Vagina (tissue), 2 donors: ENCODE data around the gene AVPR2. TPM values are rescaled to one million over a fixed set of nuclear protein-coding genes. Genes with fewer than 3 reads are reported as not detected.

Experiments
- DNase-seq, 2 donors: peaks; one replicate each; pipeline ENCODE4 v3.0.0-alpha.2; 2017; ENCODE audit errors: extremely low spot score in 2 of 2
- H3K27ac ChIP-seq: fragments of 200-600 bp; sonication (generic); one replicate; pipeline ENCODE4 v1.5.1; 2019
- H3K27me3 ChIP-seq: fragments of 200-600 bp; sonication (generic); one replicate; pipeline ENCODE4 v1.5.1; 2019
- H3K36me3 ChIP-seq, 2 donors: fragments of 200-600 bp; sonication (generic); one replicate each; pipeline ENCODE4 v1.5.1; 2017 to 2019
- H3K4me1 ChIP-seq: fragments of 200-600 bp; sonication (generic); one replicate; pipeline ENCODE4 v1.5.1; 2019
- H3K4me3 ChIP-seq, 2 donors: fragments of 200-600 bp; sonication (generic); 1 replicate in 1 of 2; 2 replicates in 1 of 2; pipeline ENCODE4 v1.5.1; 2016 to 2019
- H3K9me3 ChIP-seq: fragments of 200-600 bp; sonication (generic); one replicate; pipeline ENCODE4 v1.5.1; 2019
- POLR2A ChIP-seq, 2 donors: fragments of 450-650 bp; IDR thresholded peaks; one replicate each; pipeline ENCODE4 v1.6.1; 2017; ENCODE audit warnings: antibody characterized with exemption in 2 of 2, mild to moderate bottlenecking in 2 of 2, moderate library complexity in 2 of 2
- POLR2AphosphoS5 ChIP-seq, 2 donors: sonication (generic); formaldehyde crosslinking; IDR thresholded peaks; one replicate each; pipeline ENCODE4 v1.9.0; 2017; ENCODE audit warnings: antibody characterized with exemption in 2 of 2, mild to moderate bottlenecking in 2 of 2, low read depth in 1 of 2; ENCODE audit not compliant: insufficient read depth in 1 of 2
- intact Hi-C: fragments of 100-400 bp; cut with DNase I; formaldehyde crosslinking; loops from one replicate; pipeline ENCODE4 v1.15.1; 2023
- total RNA-seq: library from RNA; depleted of rRNA; stranded (reverse); fragments of >200 nt; gene quantifications from one replicate; pipeline ENCODE4 v1.2.3, GENCODE V29; 2016
- TF ChIP-seq, protein P1 (sequence below), 3 experiments: fragments of 450-650 bp in 2 of 3; fragments of 200-600 bp in 1 of 3; sonication (generic) in 1 of 3; IDR thresholded peaks; one replicate each; pipeline ENCODE4 v1.5.1; 2017 to 2019; ENCODE audit warnings: antibody characterized with exemption in 3 of 3, mild to moderate bottlenecking in 2 of 3, moderate library complexity in 2 of 3

Gene AVPR2
- total RNA-seq, 1 donor from 2014 or later = 4.9 TPM

GRCh38 chrX:153944140-153944799 is 39.8 kb downstream of the AVPR2 start, which contains the start of gene RENBP:
TSS of gene RENBP (minus strand) at chrX:153944643. CDS start at chrX:153944610, 33 bp downstream.
- no peak for DNase-seq
- intact Hi-C loops = no loop called here
- no peaks in the 10 kb centered on the region for H3K9me3 ChIP-seq
- peak within 1 kb of the TSS in 1 of 2 donors; percentile 32 for H3K4me3 ChIP-seq
- TF ChIP-seq, protein P1, sequence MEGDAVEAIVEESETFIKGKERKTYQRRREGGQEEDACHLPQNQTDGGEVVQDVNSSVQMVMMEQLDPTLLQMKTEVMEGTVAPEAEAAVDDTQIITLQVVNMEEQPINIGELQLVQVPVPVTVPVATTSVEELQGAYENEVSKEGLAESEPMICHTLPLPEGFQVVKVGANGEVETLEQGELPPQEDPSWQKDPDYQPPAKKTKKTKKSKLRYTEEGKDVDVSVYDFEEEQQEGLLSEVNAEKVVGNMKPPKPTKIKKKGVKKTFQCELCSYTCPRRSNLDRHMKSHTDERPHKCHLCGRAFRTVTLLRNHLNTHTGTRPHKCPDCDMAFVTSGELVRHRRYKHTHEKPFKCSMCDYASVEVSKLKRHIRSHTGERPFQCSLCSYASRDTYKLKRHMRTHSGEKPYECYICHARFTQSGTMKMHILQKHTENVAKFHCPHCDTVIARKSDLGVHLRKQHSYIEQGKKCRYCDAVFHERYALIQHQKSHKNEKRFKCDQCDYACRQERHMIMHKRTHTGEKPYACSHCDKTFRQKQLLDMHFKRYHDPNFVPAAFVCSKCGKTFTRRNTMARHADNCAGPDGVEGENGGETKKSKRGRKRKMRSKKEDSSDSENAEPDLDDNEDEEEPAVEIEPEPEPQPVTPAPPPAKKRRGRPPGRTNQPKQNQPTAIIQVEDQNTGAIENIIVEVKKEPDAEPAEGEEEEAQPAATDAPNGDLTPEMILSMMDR (IDR thresholded peaks at IDR 0.05) = no peak
- TF ChIP-seq POLR2A (IDR thresholded peaks at IDR 0.05) (no peak), POLR2AphosphoS5 (IDR thresholded peaks at IDR 0.05; ENCODE audit: insufficient read depth in 1 of 2, low read depth in 1 of 2) (no peak)
- H3K4me1 ChIP-seq = no peaks in the 10 kb centered on the region
- no peaks in the 10 kb centered on the region for H3K36me3 ChIP-seq
- no peaks in the 10 kb centered on the region for H3K27me3 ChIP-seq
- H3K27ac ChIP-seq = no peak within 1 kb of the TSS

DNA sequence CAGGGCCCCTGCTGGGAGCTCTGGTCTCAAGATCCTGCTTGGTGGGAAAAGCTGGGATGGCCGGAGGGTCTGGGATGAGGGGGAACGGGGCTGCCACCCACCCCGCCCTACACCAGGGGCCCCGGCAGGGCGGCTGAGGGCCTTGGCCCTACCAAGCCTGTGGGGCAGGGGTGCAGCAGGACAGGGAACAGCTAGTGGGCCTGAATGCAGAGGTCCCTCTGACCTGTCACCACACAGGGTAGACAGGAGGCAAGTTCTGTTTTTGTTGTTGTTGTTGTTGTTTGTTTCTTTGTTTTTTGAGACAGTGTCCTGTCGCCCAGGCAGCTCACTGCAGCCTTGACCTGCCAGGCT is 40.3 kb downstream of the AVPR2 start:
- H3K27ac ChIP-seq = no peak overlapping the region
- intact Hi-C loops = no loop called here
- no peaks in the 10 kb centered on the region for H3K4me1 ChIP-seq
- no peaks in the 10 kb centered on the region for H3K27me3 ChIP-seq
- TF ChIP-seq POLR2AphosphoS5 (IDR thresholded peaks at IDR 0.05; ENCODE audit: insufficient read depth in 1 of 2, low read depth in 1 of 2) = no peak
- TF ChIP-seq POLR2A (IDR thresholded peaks at IDR 0.05) = no peak
- TF ChIP-seq, protein P1 (IDR thresholded peaks at IDR 0.05) = no peak
- H3K9me3 ChIP-seq = no peaks in the 10 kb centered on the region
- DNase-seq = no peak
- peak overlapping the region in 1 of 2 donors; percentile 32 for H3K4me3 ChIP-seq
- H3K36me3 ChIP-seq = peaks cover 0 to 5% of the 10 kb centered on the region in 2 donors

- intact Hi-C loops = no loop called here
- Histone ChIP-seq H3K27me3 (no peaks in the 10 kb centered on the region), H3K27ac (no peak overlapping the region), H3K4me1 (no peaks in the 10 kb centered on the region), H3K4me3 (no peak overlapping the region), H3K9me3 (no peaks in the 10 kb centered on the region), H3K36me3 (peaks cover 0 to 17% of the 10 kb centered on the region in 2 donors)
- no peak for DNase-seq
- no peak for TF ChIP-seq POLR2A (IDR thresholded peaks at IDR 0.05)
- no peak for TF ChIP-seq POLR2AphosphoS5 (IDR thresholded peaks at IDR 0.05; ENCODE audit: insufficient read depth in 1 of 2, low read depth in 1 of 2)
Observed at GRCh38 chrX:153945956-153946943, 41.8 kb downstream of the AVPR2 start.

DNA sequence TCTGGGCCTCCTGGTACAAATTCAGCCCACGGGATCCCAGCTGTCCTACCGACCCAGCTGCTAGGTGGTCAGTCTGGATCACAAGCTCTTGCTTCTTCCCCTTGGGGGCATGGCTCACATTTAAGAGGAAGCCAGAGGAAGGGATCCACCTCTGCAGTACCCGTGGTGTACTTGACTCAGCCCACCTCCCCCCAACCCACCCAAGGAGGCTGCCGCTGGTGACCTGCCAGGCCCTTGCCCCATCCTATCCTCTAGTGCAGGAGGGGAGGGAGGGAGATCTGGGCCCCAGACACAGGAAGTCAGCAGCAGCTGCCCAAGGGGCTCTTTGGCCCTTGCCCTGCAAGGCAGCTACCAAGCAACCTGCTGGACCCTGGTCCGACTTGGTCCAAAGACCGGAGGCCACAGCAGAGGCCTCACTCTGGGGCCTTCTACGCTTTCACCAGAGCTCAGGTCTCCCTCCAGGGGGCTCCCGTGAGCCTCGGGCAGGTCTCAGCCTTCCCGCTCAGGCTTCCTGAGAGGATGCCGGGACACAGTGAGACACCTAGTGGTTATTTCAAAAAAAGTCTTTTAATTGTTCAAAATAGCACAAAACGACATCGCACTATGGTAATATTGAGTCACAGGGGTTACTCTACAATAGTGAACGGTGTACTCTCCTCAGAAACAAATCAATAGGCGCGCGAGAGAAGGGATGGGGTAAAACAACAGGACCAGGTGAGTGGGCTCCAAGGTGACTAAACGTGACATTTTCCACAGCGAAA is 42.7 kb downstream of the AVPR2 start:
- no peak for DNase-seq
- H3K27ac ChIP-seq = no peak overlapping the region
- H3K4me1 ChIP-seq = no peaks in the 10 kb centered on the region
- no peaks in the 10 kb centered on the region for H3K27me3 ChIP-seq
- TF ChIP-seq POLR2A (IDR thresholded peaks at IDR 0.05) (no peak), POLR2AphosphoS5 (IDR thresholded peaks at IDR 0.05; ENCODE audit: insufficient read depth in 1 of 2, low read depth in 1 of 2) (no peak)
- TF ChIP-seq, protein P1 (IDR thresholded peaks at IDR 0.05) = peak; percentile 36 to 62 (median 57)
- no peaks in the 10 kb centered on the region for H3K9me3 ChIP-seq
- intact Hi-C loops = no loop called here
- peaks cover 0 to 27% of the 10 kb centered on the region in 2 donors for H3K36me3 ChIP-seq
- no peak overlapping the region for H3K4me3 ChIP-seq

DNA sequence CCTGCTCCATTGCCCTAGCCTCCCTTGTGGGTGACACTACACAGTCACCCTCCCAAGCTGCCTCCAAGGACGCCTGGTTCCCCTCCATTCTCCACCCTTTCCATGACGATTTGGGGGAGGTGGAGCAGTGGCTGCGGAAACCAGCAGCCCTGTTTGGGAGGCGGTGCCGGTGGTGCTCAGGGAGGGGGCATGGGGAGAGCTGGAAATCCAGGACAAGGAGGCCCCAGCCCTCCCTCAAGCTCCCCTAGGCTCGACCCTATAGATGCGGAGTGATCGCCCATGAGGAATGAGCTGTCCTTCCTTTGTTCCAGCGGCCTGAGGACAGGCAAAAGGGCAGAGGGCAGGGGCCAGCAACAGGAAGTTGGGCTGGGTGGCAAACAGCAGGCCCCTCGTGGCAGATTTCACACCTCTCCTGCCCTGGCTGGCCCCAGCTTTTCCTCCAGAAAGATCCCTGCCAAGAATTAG is 43.6 kb downstream of the AVPR2 start:
- no peaks in the 10 kb centered on the region for H3K9me3 ChIP-seq
- no peaks in the 10 kb centered on the region for H3K4me1 ChIP-seq
- intact Hi-C loops = loop anchor here (2.0 kb wide), 1 partner anchor 185 kb away; no protein-coding TSS in a partner anchor
- H3K4me3 ChIP-seq = no peak overlapping the region
- H3K27ac ChIP-seq = no peak overlapping the region
- DNase-seq = no peak
- peaks cover 0 to 31% of the 10 kb centered on the region in 2 donors for H3K36me3 ChIP-seq
- TF ChIP-seq, protein P1 (IDR thresholded peaks at IDR 0.05) = no peak
- no peak for TF ChIP-seq POLR2A (IDR thresholded peaks at IDR 0.05)
- TF ChIP-seq POLR2AphosphoS5 (IDR thresholded peaks at IDR 0.05; ENCODE audit: insufficient read depth in 1 of 2, low read depth in 1 of 2) = no peak
- H3K27me3 ChIP-seq = no peaks in the 10 kb centered on the region
